Endodermal cell (in vitro differentiated cells): Measurements from ENCODE around the gene RPGRIP1L. TPM values are rescaled to one million over a fixed set of nuclear protein-coding genes. Genes with fewer than 3 reads are reported as not detected.

Experiments used
- DNase-seq: peaks from one replicate; pipeline ENCODE4 v3.0.0-alpha.2; 2017
- H3K27ac ChIP-seq: 2 replicates; pipeline ENCODE4 v1.5.1; 2013; ENCODE audit warnings: mild to moderate bottlenecking, low read depth, low read length, moderate library complexity
- H3K27me3 ChIP-seq: 2 replicates; pipeline ENCODE4 v1.6.1; 2013; ENCODE audit warnings: mild to moderate bottlenecking, low read length, moderate library complexity; ENCODE audit not compliant: insufficient read depth, control insufficient read depth, poor library complexity, severe bottlenecking
- H3K36me3 ChIP-seq: 2 replicates; pipeline ENCODE4 v1.7.0; 2013; ENCODE audit warnings: mild to moderate bottlenecking, low read length, moderate library complexity; ENCODE audit not compliant: control insufficient read depth, insufficient read depth
- H3K4me1 ChIP-seq: one replicate; pipeline ENCODE4 v1.7.0; 2013; ENCODE audit warnings: low read length; ENCODE audit not compliant: control insufficient read depth, insufficient read depth
- H3K4me3 ChIP-seq: 2 replicates; pipeline ENCODE4 v1.5.1; 2013; ENCODE audit warnings: mild to moderate bottlenecking, low read length, moderate library complexity
- H3K9ac ChIP-seq: 2 replicates; pipeline ENCODE4 v1.6.1; 2013; ENCODE audit warnings: mild to moderate bottlenecking, low read length, moderate library complexity; ENCODE audit not compliant: poor library complexity, severe bottlenecking; ENCODE audit errors: extremely low read depth
- H3K9me3 ChIP-seq: 2 replicates; pipeline ENCODE4 v1.6.1; 2013; ENCODE audit warnings: mild to moderate bottlenecking, low read length, moderate library complexity; ENCODE audit not compliant: control insufficient read depth
- H3K27ac Mint-ChIP-seq: 2 replicates; pipeline ENCODE4 v1.8.0; 2020; ENCODE audit warnings: mixed read lengths
- H3K27me3 Mint-ChIP-seq: 2 replicates; pipeline ENCODE4 v1.8.0; 2021; ENCODE audit warnings: mild to moderate bottlenecking, mixed read lengths; ENCODE audit not compliant: insufficient read depth
- H3K36me3 Mint-ChIP-seq: 2 replicates; pipeline ENCODE4 v1.8.0; 2020; ENCODE audit warnings: low read depth, mixed read lengths
- H3K4me1 Mint-ChIP-seq: 2 replicates; pipeline ENCODE4 v1.8.0; 2020; ENCODE audit warnings: mixed read lengths
- H3K4me3 Mint-ChIP-seq: 2 replicates; pipeline ENCODE4 v1.8.0; 2020; ENCODE audit warnings: mild to moderate bottlenecking, moderate library complexity, mixed read lengths
- H3K9me3 Mint-ChIP-seq: 2 replicates; pipeline ENCODE4 v1.8.0; 2020; ENCODE audit warnings: mild to moderate bottlenecking, mixed read lengths
- WGBS, 2 experiments: methylation state at CpG; one replicate each; pipeline versions ENCODE4 v1.1.5 to v1.1.7; 2013; ENCODE audit warnings: missing lambda C conversion rate in 2 of 2, mixed read lengths in 1 of 2; ENCODE audit not compliant: insufficient coverage in 1 of 2, insufficient read length in 1 of 2; 5-methylcytosine and 5-hydroxymethylcytosine counted together
- total RNA-seq, 2 donors: library from RNA; stranded (reverse); fragmentation: NEBNext Ultra II Directional in 1 of 2; extraction: Animal tissue kit (Norgen Biotek cat#: 25700) in 1 of 2; gene quantifications; 2 replicates in 1 of 2; 3 replicates in 1 of 2; pipeline ENCODE4 v1.2.1, GENCODE V29; 2021
- TF ChIP-seq, protein P1 (sequence below): fragments of 200-600 bp; sonication (generic); conservative IDR thresholded peaks from 2 replicates; pipeline ENCODE4 v1.5.0; 2021; ENCODE audit warnings: antibody characterized with exemption, mild to moderate bottlenecking

The RPGRIP1L gene
- total RNA-seq, 2 donors from 2014 or later = 15.9 to 19.8 TPM

DNA sequence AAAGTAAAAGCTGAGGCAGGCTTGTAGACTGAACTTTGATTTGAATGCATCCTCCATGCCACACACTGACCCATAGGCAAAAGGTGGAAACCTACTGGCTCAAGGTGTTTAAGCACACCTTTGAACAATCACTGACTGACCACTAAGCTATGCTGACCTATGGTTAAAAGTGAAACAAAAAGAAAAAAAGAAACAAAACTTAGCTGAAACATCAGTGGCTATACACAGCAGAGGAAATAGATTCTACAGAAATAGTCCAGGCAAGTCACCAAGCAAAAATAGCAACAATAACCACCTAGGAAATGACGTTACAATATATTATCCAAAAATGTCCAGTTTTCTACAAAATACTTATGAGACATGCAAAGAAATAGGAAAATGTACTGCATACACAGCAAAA is 60.2 kb downstream of the RPGRIP1L start:
- Histone ChIP-seq H3K27me3 (no peaks in the 10 kb centered on the region), H3K4me1 (no peaks in the 10 kb centered on the region), H3K36me3 (no peaks in the 10 kb centered on the region), H3K9ac (no peak overlapping the region), H3K9me3 (no peaks in the 10 kb centered on the region), H3K4me3 (no peak overlapping the region), H3K27ac (no peak overlapping the region)
- 92% methylated on average over 1 of the region's 1 CpG; no CpG with 5 or more reads in 1 of the 2 experiments for WGBS, 2 experiments
- peaks cover 26% of the 10 kb centered on the region for H3K36me3 Mint-ChIP-seq
- H3K27me3 Mint-ChIP-seq = no peaks in the 10 kb centered on the region
- no peaks in the 10 kb centered on the region for H3K4me1 Mint-ChIP-seq
- TF ChIP-seq, protein P1, sequence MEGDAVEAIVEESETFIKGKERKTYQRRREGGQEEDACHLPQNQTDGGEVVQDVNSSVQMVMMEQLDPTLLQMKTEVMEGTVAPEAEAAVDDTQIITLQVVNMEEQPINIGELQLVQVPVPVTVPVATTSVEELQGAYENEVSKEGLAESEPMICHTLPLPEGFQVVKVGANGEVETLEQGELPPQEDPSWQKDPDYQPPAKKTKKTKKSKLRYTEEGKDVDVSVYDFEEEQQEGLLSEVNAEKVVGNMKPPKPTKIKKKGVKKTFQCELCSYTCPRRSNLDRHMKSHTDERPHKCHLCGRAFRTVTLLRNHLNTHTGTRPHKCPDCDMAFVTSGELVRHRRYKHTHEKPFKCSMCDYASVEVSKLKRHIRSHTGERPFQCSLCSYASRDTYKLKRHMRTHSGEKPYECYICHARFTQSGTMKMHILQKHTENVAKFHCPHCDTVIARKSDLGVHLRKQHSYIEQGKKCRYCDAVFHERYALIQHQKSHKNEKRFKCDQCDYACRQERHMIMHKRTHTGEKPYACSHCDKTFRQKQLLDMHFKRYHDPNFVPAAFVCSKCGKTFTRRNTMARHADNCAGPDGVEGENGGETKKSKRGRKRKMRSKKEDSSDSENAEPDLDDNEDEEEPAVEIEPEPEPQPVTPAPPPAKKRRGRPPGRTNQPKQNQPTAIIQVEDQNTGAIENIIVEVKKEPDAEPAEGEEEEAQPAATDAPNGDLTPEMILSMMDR = no peak
- peaks cover 2% of the 10 kb centered on the region for H3K9me3 Mint-ChIP-seq
- H3K27ac Mint-ChIP-seq = no peak overlapping the region
- no peak for DNase-seq
- no peak overlapping the region for H3K4me3 Mint-ChIP-seq

DNA sequence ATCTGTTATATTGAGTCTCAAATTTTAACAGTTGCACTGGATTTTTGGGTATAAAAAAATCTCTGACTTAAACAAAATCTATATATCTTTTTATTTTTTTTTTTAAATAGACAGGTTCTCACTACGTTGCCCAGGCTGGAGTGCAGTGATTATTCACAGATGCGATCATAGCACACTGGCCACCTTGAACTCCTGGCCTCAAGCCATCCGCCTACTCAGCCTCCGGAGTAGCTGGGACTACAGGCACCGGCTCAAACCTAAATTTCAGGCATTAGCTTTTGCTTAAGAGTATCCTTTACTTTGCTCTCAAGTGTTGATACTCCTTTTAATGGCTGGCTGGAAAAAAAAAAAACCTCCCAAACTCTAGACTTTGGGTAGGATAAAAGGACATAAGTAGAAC is 61.6 kb downstream of the RPGRIP1L start:
- no peaks in the 10 kb centered on the region for H3K27me3 ChIP-seq
- Mint-ChIP-seq H3K27me3 (no peaks in the 10 kb centered on the region), H3K36me3 (peaks cover 20% of the 10 kb centered on the region), H3K4me3 (no peak overlapping the region), H3K4me1 (no peaks in the 10 kb centered on the region), H3K27ac (no peak overlapping the region), H3K9me3 (peaks cover 2% of the 10 kb centered on the region)
- no peak overlapping the region for H3K27ac ChIP-seq
- DNase-seq = no peak
- 95 to 96% methylated on average over 4 to 5 of the region's 5 CpGs for WGBS, 2 experiments
- H3K36me3 ChIP-seq = no peaks in the 10 kb centered on the region
- TF ChIP-seq, protein P1 = no peak
- H3K9me3 ChIP-seq = no peaks in the 10 kb centered on the region
- no peak overlapping the region for H3K4me3 ChIP-seq
- H3K9ac ChIP-seq = no peak overlapping the region
- H3K4me1 ChIP-seq = no peaks in the 10 kb centered on the region

DNA sequence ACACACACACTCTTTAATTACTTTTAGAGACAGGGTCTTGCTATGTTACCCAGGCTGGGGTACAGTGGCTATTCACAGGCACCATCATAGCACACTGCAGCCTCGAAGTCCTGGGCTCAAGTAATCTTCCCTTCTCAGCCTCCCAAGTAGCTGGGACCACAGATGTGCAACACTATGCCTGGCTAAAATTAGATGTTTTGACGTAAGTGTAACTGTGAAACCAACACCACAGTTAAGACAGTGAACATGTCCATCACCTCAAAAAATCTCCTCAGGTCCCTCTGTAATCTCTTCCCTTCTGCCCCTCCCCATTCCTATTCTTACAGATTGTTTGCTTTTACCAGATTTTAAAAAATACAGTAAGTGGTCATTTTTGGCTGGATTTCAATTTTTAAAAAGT is 66.7 kb downstream of the RPGRIP1L start:
- H3K27ac Mint-ChIP-seq = no peak overlapping the region
- 92 to 100% methylated on average over 2 of the region's 2 CpGs for WGBS, 2 experiments

More for the DNA sequence above, 66.7 kb downstream of the RPGRIP1L start:
- DNase-seq = no peak
- Mint-ChIP-seq H3K27me3 (no peaks in the 10 kb centered on the region), H3K36me3 (peaks cover 11% of the 10 kb centered on the region), H3K4me3 (no peak overlapping the region), H3K4me1 (no peaks in the 10 kb centered on the region), H3K9me3 (no peaks in the 10 kb centered on the region)
- no peaks in the 10 kb centered on the region for H3K4me1 ChIP-seq
- H3K36me3 ChIP-seq = no peaks in the 10 kb centered on the region
- no peak overlapping the region for H3K4me3 ChIP-seq
- TF ChIP-seq, protein P1 = no peak
- no peak overlapping the region for H3K9ac ChIP-seq
- H3K9me3 ChIP-seq = no peaks in the 10 kb centered on the region
- H3K27me3 ChIP-seq = no peaks in the 10 kb centered on the region
- H3K27ac ChIP-seq = no peak overlapping the region
